Ovary (tissue), 10 donors: Measurements from ENCODE around the gene UFD1. TPM values are rescaled to one million over a fixed set of nuclear protein-coding genes. Genes with fewer than 3 reads are reported as not detected.
A peak's percentile ranks its signal among the peaks of the same experiment; 100 is the strongest.

Experiments
- DNase-seq, 5 donors: peaks; one replicate each; pipeline ENCODE4 v3.0.0-alpha.2; 2019 to 2020
- H3K27ac ChIP-seq, 2 donors: fragments of 200-600 bp; one replicate each; pipeline versions ENCODE4 v1.5.1 to v1.8.0; 2019 to 2022
- H3K27me3 ChIP-seq: fragments of 200-600 bp; one replicate; pipeline ENCODE4 v1.8.0; 2022
- H3K36me3 ChIP-seq: fragments of 200-600 bp; sonication (generic); one replicate; pipeline ENCODE4 v1.5.1; 2019
- H3K4me1 ChIP-seq: one replicate; pipeline ENCODE4 v1.8.1; 2013; ENCODE audit warnings: mild to moderate bottlenecking, moderate library complexity; ENCODE audit not compliant: insufficient read depth
- H3K4me3 ChIP-seq: fragments of 200-600 bp; sonication (generic); one replicate; pipeline ENCODE4 v1.5.1; 2017
- H3K9me3 ChIP-seq, 2 donors: fragments of 200-600 bp in 1 of 2; sonication (generic) in 1 of 2; one replicate each; pipeline versions ENCODE4 v1.5.1 to v1.8.1; 2013 to 2019; ENCODE audit warnings: mild to moderate bottlenecking in 1 of 2, moderate library complexity in 1 of 2
- CTCF ChIP-seq, 3 donors: fragments of 450-650 bp in 2 of 3; fragments of 200-600 bp in 1 of 3; IDR thresholded peaks; one replicate each; pipeline versions ENCODE4 v1.5.1 to v1.8.0; 2016 to 2022; ENCODE audit warnings: antibody characterized with exemption in 3 of 3, mild to moderate bottlenecking in 1 of 3
- EP300 ChIP-seq: sonication (generic); formaldehyde crosslinking; IDR thresholded peaks from one replicate; pipeline ENCODE4 v1.6.1; 2017; ENCODE audit warnings: antibody characterized with exemption
- POLR2A ChIP-seq: fragments of 450-650 bp; IDR thresholded peaks from one replicate; pipeline ENCODE4 v1.6.1; 2017; ENCODE audit warnings: antibody characterized with exemption, mild to moderate bottlenecking, moderate library complexity
- WGBS, 3 donors: extraction: QIAGEN DNeasy Blood & Tissue Kit in 1 of 3; methylation state at CpG; one replicate each; pipeline versions ENCODE4 v1.1.5 to v1.1.7; 2013 to 2017; 5-methylcytosine and 5-hydroxymethylcytosine counted together
- intact Hi-C, 4 donors: fragments of 100-400 bp; cut with DNase I; formaldehyde crosslinking; loops; one replicate each; pipeline versions ENCODE4 v1.11.0 to v1.15.1; 2022 to 2023
- long read RNA-seq, 3 donors: library from polyadenylated mRNA in 2 of 3; unstranded in 2 of 3; transcript quantifications; one replicate each; pipeline ENCODE4 v2.0.0 and lab custom pipeline, GENCODE V29; 2021 to 2026
- polyA plus RNA-seq, 2 donors: library from polyadenylated mRNA; stranded (reverse); fragments of 200-250 nt in 1 of 2; fragments of 350-450 nt in 1 of 2; fragmentation: Illumina TruSeq in 1 of 2; extraction: RNeasy Lipid Tissue Mini Kit (QIAGEN cat#74804) in 1 of 2; gene quantifications; one replicate each; pipeline ENCODE4 v1.2.3, GENCODE V29; 2013 to 2014
- total RNA-seq, 7 donors: library from RNA; depleted of rRNA in 2 of 7; stranded (reverse); fragments of >200 nt in 2 of 7; fragmentation: NEBNext Ultra II Directional in 3 of 7; extraction: Animal tissue kit (Norgen Biotek cat#: 25700) in 3 of 7; gene quantifications; one replicate each; pipeline versions ENCODE4 v1.1.0 to v1.2.4, GENCODE V29; 2016 to 2023
- donor health status: DM: no; HTN: no; CAD: no; lungs with moderate emphysema.
- donor health status: DM: no; HTN: no; CAD: no.
- donor health status: Bipolar disorder and iron deficiency.
- donor health status: DM: yes; HTN: yes; CAD: no.
- donor health status: DM: no; HTN: no; CAD: no.
- donor health status: DM: yes; HTN: yes; CAD: no.

Gene UFD1
- total RNA-seq (10 to 100 TPM; 19.9 to 52.9 (median 32.6) TPM), polyA plus RNA-seq (10 to 100 TPM; 57.5 to 84.5 TPM)
- long read RNA-seq, donor 1, transcript UFD1-201 (12 exons, 1,814 nt), result major isoform, 92 of 113 reads
- long read RNA-seq, donor 1, partial matches to known transcripts, result 3 of 113 reads
- long read RNA-seq, donor 1, other reads (novel, unspliced or antisense), result 18 of 113 reads
- long read RNA-seq, donor 2, full-length matches to known transcripts, result 31 of 31 reads
- long read RNA-seq, donor 2, partial matches to known transcripts, result 0 of 31 reads
- long read RNA-seq, donor 2, other reads (novel, unspliced or antisense), result 0 of 31 reads
- long read RNA-seq, donor 3, transcript UFD1-201 (12 exons, 1,814 nt), result major isoform, 37 of 49 reads
- long read RNA-seq, donor 3, partial matches to known transcripts, result 4 of 49 reads
- long read RNA-seq, donor 3, other reads (novel, unspliced or antisense), result 8 of 49 reads

DNA sequence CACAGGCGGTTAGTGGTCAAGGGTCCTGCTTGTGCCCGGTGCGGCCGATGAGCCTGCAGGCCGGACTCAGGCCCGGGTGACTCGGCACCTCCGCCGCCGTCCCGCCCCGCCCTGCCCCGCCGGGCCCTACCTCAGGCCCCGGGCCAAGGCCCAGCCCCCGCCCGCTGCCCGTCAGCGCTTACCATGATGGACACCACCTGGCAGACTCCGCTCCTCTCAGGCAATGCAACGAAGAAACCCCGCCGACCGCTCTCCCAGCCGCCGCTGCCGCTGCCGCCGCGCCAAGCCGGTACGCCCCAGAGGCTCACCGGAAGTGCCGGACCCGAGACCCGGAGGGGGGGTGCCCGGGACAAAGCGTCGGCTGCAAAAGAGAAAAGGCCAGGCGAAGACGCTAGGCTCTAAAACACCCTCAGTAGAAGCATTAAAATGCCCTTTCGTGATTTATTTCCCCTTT lies at the start of gene UFD1:
TSS of gene UFD1 (minus strand) at position 293 of the 454 bp plus-strand sequence. CDS start at position 185, 108 bp downstream.
- H3K9me3 ChIP-seq, result no peaks in the 10 kb centered on the region
- no peaks in the 10 kb centered on the region for H3K36me3 ChIP-seq
- no peaks in the 10 kb centered on the region for H3K27me3 ChIP-seq
- H3K4me1 ChIP-seq, result peaks cover 7% of the 10 kb centered on the region
- 0 to 1% (median 0%) methylated on average over 37 to 42 of the region's 42 CpGs for WGBS, 3 donors
- peak; percentile 87 to 90 (median 88) for DNase-seq
- peak within 1 kb of the TSS; percentile 79 to 93 for H3K27ac ChIP-seq
- TF ChIP-seq CTCF (IDR thresholded peaks at IDR 0.05), result no peak
- no peak for TF ChIP-seq EP300
- TF ChIP-seq POLR2A, result no peak
- intact Hi-C loops, result loop anchor here in 1 of 4 donors (10.0 kb wide), 1 partner anchor 294 kb away; no protein-coding TSS in a partner anchor
- H3K4me3 ChIP-seq, result peak within 1 kb of the TSS; percentile 76

GRCh38 chr22:19527861-19528417 lies 48.9 kb upstream of the UFD1 start:
- intact Hi-C loops, result no loop called here
- TF ChIP-seq CTCF (IDR thresholded peaks at IDR 0.05) (no peak), EP300 (no peak), POLR2A (no peak)
- no peaks in the 10 kb centered on the region for H3K4me1 ChIP-seq
- WGBS, 3 donors, result 42 to 62% (median 50%) methylated on average over 14 to 17 of the region's 17 CpGs
- no peak overlapping the region for H3K4me3 ChIP-seq
- no peak for DNase-seq
- no peaks in the 10 kb centered on the region for H3K27me3 ChIP-seq
- H3K27ac ChIP-seq, result no peak overlapping the region
- no peaks in the 10 kb centered on the region for H3K36me3 ChIP-seq
- no peaks in the 10 kb centered on the region for H3K9me3 ChIP-seq

GRCh38 chr22:19527321-19527721 lies 48.3 kb upstream of the UFD1 start:
- Histone ChIP-seq H3K9me3 (no peaks in the 10 kb centered on the region), H3K4me3 (no peak overlapping the region), H3K27me3 (no peaks in the 10 kb centered on the region), H3K4me1 (no peaks in the 10 kb centered on the region), H3K36me3 (no peaks in the 10 kb centered on the region), H3K27ac (no peak overlapping the region)
- intact Hi-C loops, result no loop called here
- no peak for DNase-seq
- no peak for TF ChIP-seq CTCF (IDR thresholded peaks at IDR 0.05)
- TF ChIP-seq EP300, result no peak
- no peak for TF ChIP-seq POLR2A
- 65 to 76% (median 65%) methylated on average over 5 of the region's 5 CpGs for WGBS, 3 donors

DNA sequence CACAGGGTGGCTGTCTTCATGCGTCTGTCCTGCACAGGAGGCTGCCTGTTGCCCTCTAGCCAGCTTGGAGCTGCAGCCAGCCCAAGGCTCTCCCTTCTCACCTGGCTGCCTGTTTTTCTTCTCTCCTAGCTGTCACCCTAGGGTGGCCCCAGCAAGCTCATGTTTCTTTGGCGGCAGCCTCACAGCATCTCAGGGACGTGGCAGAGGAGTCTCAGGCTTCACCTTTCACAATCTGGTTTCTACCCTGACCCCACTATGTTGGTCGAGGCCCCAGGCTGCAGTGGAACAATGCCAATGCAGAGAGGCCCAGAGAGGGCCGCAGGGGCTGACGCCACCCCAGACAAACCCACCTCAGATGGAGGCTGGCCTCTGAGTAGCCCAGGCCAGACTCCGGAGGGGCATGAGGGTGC lies 47.7 kb upstream of the UFD1 start:
- H3K36me3 ChIP-seq, result no peaks in the 10 kb centered on the region
- TF ChIP-seq POLR2A (no peak), CTCF (IDR thresholded peaks at IDR 0.05) (no peak), EP300 (no peak)
- no peaks in the 10 kb centered on the region for H3K9me3 ChIP-seq
- intact Hi-C loops, result no loop called here
- no peak overlapping the region for H3K27ac ChIP-seq
- H3K27me3 ChIP-seq, result no peaks in the 10 kb centered on the region
- WGBS, 3 donors, result 75 to 80% (median 78%) methylated on average over 7 of the region's 7 CpGs
- no peak for DNase-seq
- H3K4me3 ChIP-seq, result no peak overlapping the region
- no peaks in the 10 kb centered on the region for H3K4me1 ChIP-seq
